ENCODE results near the gene LDLRAD3.

Gene LDLRAD3

DNA sequence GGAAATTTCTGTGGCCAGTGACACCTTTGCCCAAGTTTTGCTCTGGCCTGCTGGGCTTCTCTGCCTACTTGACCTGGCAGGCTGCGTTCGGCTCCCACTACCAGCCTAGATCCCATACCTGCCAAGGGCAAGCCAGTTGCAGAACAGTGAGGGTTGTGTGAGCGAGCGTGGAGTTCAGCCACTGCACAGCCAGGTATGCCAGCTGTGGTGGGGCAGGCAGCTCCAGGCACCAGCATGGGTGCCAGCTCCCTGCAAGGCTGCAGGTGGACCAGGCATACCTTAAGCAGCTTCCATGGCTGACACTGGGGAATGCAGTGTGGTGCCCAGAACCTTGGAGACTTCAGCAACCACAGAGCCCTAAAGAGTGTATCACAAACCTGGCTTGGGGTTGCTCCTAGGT is 133.5 kb downstream of the LDLRAD3 start:
- WGBS (ENCODE audit: insufficient coverage) = 95% methylated on average over 2 of the region's 4 CpGs
- Histone ChIP-seq H3K4me3 (ENCODE audit: control insufficient read depth in 1 of 7, extremely low read depth in 1 of 7, insufficient read depth in 4 of 7, low read depth in 2 of 7, low read length in 6 of 7) (no peak overlapping the region), H3K4me1 (ENCODE audit: control extremely low read depth in 1 of 4, control insufficient read depth in 4 of 4, insufficient read depth in 4 of 4, low read length in 3 of 4) (no peaks in the 10 kb centered on the region), H3K27me3 (replicated peaks in 2 of 5; ENCODE audit: control insufficient read depth in 4 of 5, insufficient read depth in 5 of 5, low read length in 4 of 5) (no peaks in the 10 kb centered on the region), H3K27ac (ENCODE audit: insufficient read depth in 1 of 2, low read depth in 1 of 2, low read length in 2 of 2, poor library complexity in 1 of 2, severe bottlenecking in 2 of 2) (no peak overlapping the region), H3K36me3 (ENCODE audit: control insufficient read depth in 4 of 4, insufficient read depth in 4 of 4, low read length in 3 of 4) (no peaks in the 10 kb centered on the region), H3K9me3 (ENCODE audit: control extremely low read depth in 1 of 5, control insufficient read depth in 4 of 5, insufficient read depth in 2 of 5, low read depth in 1 of 5, low read length in 4 of 5) (peaks cover 0 to 10% (median 4%) of the 10 kb centered on the region in 5 experiments)
- DNase-seq = no peak
- ChIA-PET CTCF (interaction anchor here (0.8 kb wide), 1 partner anchor 35 kb away, joined by 3 read pairs; no protein-coding TSS in a partner anchor), POLR2A (no interaction called here)

DNA sequence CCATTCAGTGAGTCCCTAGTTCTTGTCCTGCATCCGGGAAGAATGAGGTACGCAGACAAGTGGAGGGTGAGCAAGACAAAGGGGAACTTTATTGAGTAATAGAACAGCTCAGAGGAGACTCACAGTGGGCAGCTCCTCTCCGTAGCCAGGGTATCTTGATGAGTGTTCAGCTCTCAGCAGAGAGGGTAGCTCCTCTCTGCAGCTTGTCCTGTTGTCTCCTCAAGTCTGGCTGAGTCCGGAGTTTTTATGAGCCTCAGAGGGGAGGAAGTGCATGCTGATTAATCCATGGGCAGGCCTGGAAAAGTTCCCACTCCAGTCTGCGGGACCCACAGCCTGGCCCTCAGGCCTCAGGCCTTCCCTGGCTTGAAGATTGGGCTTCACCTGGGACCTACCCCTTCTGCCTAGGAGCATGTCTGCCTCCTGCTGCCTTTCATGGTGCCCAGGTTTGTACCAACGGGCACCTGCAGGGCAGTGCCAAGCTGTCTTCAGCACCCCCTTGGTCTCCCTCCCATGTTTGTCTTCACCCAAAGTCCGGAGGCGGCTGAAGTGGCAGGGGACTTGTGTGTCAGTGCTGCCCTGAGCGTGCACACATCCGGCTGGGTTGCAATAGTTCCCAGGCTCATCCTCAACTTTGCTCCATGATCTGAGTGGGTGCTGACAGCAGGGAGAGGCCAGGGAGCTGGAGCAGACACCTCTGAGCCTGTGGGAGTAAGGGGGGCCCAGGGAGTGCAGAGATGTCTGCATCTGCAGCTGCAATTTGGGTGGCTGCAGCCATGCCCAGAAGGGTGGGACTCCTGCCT is 134.2 kb downstream of the LDLRAD3 start:
- WGBS (ENCODE audit: insufficient coverage) = over 99% methylated on average over 10 of the region's 10 CpGs
- POLR2A ChIA-PET = no interaction called here
- CTCF ChIA-PET = interaction anchor here (0.8 kb wide), 1 partner anchor 36 kb away, joined by 3 read pairs; no protein-coding TSS in a partner anchor

DNA sequence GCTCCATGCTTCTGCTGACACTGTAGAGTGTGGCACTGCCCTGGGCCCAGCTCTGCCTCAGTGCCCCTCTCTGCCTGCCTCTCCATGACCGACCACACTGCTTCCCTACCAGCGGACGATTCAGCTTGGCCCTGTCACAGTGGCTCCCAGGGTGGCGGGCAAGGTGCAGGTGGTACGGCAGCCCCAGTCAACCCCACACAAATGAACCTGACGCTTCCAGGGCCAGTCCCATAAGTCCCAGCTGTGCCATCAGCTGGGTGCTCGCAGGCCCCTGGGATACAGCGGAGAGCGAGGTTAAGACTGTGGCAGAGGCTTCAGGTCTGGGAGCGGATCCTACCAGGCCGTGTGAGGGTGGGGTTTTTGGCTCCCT is 134.8 kb downstream of the LDLRAD3 start:
- H3K27ac ChIP-seq (ENCODE audit: insufficient read depth in 1 of 2, low read depth in 1 of 2, low read length in 2 of 2, poor library complexity in 1 of 2, severe bottlenecking in 2 of 2) = no peak overlapping the region
- H3K4me3 ChIP-seq (ENCODE audit: control insufficient read depth in 1 of 7, extremely low read depth in 1 of 7, insufficient read depth in 4 of 7, low read depth in 2 of 7, low read length in 6 of 7) = no peak overlapping the region
- ChIA-PET POLR2A (no interaction called here), CTCF (no interaction called here)
- peaks cover 0 to 3% (median 0%) of the 10 kb centered on the region in 4 experiments for H3K36me3 ChIP-seq (ENCODE audit: control insufficient read depth in 4 of 4, insufficient read depth in 4 of 4, low read length in 3 of 4)
- H3K4me1 ChIP-seq (ENCODE audit: control extremely low read depth in 1 of 4, control insufficient read depth in 4 of 4, insufficient read depth in 4 of 4, low read length in 3 of 4) = no peaks in the 10 kb centered on the region
- WGBS (ENCODE audit: insufficient coverage) = 100% methylated on average over 10 of the region's 11 CpGs
- no peak for DNase-seq
- peaks cover 0 to 4% (median 0%) of the 10 kb centered on the region in 5 experiments for H3K27me3 ChIP-seq (replicated peaks in 2 of 5; ENCODE audit: control insufficient read depth in 4 of 5, insufficient read depth in 5 of 5, low read length in 4 of 5)
- peaks cover 0 to 10% (median 4%) of the 10 kb centered on the region in 5 experiments for H3K9me3 ChIP-seq (ENCODE audit: control extremely low read depth in 1 of 5, control insufficient read depth in 4 of 5, insufficient read depth in 2 of 5, low read depth in 1 of 5, low read length in 4 of 5)

More for the DNA sequence above, 134.2 kb downstream of the LDLRAD3 start:
- peaks cover 0 to 3% (median 0%) of the 10 kb centered on the region in 4 experiments for H3K36me3 ChIP-seq (ENCODE audit: control insufficient read depth in 4 of 4, insufficient read depth in 4 of 4, low read length in 3 of 4)
- no peaks in the 10 kb centered on the region for H3K4me1 ChIP-seq (ENCODE audit: control extremely low read depth in 1 of 4, control insufficient read depth in 4 of 4, insufficient read depth in 4 of 4, low read length in 3 of 4)
- no peak overlapping the region for H3K4me3 ChIP-seq (ENCODE audit: control insufficient read depth in 1 of 7, extremely low read depth in 1 of 7, insufficient read depth in 4 of 7, low read depth in 2 of 7, low read length in 6 of 7)
- no peak overlapping the region for H3K27ac ChIP-seq (ENCODE audit: insufficient read depth in 1 of 2, low read depth in 1 of 2, low read length in 2 of 2, poor library complexity in 1 of 2, severe bottlenecking in 2 of 2)
- H3K27me3 ChIP-seq (replicated peaks in 2 of 5; ENCODE audit: control insufficient read depth in 4 of 5, insufficient read depth in 5 of 5, low read length in 4 of 5) = peaks cover 0 to 4% (median 0%) of the 10 kb centered on the region in 5 experiments
- DNase-seq = no peak
- peaks cover 0 to 10% (median 4%) of the 10 kb centered on the region in 5 experiments for H3K9me3 ChIP-seq (ENCODE audit: control extremely low read depth in 1 of 5, control insufficient read depth in 4 of 5, insufficient read depth in 2 of 5, low read depth in 1 of 5, low read length in 4 of 5)

DNA sequence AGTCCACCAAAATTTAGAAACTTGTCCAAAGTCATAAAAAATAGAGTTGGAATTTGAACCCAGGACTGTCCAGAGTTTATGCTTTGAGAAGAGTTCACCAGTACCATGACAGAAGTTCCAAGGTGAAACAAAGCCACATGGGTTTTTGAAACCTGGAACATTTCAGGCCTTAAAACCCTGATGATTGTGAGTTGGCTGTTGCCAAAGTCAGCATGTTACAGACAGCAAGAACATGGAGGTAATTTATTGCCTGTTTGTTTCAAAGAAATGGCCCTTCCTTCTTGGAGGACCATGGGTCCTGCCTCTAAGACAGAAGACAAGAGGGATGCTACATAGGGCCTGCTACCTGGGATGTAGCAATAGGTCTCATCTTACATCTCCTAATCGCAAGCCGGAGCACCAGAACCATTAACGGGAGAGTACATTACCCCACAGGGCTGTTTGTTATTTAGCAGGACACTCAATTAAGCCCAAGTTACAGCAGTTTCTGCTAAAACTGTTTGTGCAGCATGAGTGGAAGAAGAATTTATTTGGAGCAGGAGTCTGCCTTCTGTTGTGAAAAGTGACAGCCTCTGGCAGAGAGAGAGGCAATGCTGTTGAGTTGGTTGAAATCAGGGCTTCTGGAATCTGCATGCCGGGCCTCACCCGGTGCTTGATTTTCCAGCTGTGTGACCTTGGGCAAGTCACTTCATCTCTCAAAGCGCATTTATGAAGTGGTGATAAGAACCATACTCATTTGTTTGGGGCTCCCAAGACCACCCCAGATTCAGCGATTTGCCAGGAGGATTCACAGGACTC is 136.2 kb downstream of the LDLRAD3 start:
- Histone ChIP-seq H3K4me3 (ENCODE audit: control insufficient read depth in 1 of 7, extremely low read depth in 1 of 7, insufficient read depth in 4 of 7, low read depth in 2 of 7, low read length in 6 of 7) (no peak overlapping the region), H3K4me1 (ENCODE audit: control extremely low read depth in 1 of 4, control insufficient read depth in 4 of 4, insufficient read depth in 4 of 4, low read length in 3 of 4) (no peaks in the 10 kb centered on the region), H3K27ac (ENCODE audit: insufficient read depth in 1 of 2, low read depth in 1 of 2, low read length in 2 of 2, poor library complexity in 1 of 2, severe bottlenecking in 2 of 2) (no peak overlapping the region), H3K36me3 (ENCODE audit: control insufficient read depth in 4 of 4, insufficient read depth in 4 of 4, low read length in 3 of 4) (peaks cover 0 to 3% (median 0%) of the 10 kb centered on the region in 4 experiments), H3K9me3 (ENCODE audit: control extremely low read depth in 1 of 5, control insufficient read depth in 4 of 5, insufficient read depth in 2 of 5, low read depth in 1 of 5, low read length in 4 of 5) (peaks cover 0 to 18% (median 5%) of the 10 kb centered on the region in 5 experiments), H3K27me3 (replicated peaks in 2 of 5; ENCODE audit: control insufficient read depth in 4 of 5, insufficient read depth in 5 of 5, low read length in 4 of 5) (peaks cover 0 to 4% (median 0%) of the 10 kb centered on the region in 5 experiments)
- 100% methylated on average over 5 of the region's 7 CpGs for WGBS (ENCODE audit: insufficient coverage)
- DNase-seq = no peak
- ChIA-PET CTCF (no interaction called here), POLR2A (no interaction called here)

DNA sequence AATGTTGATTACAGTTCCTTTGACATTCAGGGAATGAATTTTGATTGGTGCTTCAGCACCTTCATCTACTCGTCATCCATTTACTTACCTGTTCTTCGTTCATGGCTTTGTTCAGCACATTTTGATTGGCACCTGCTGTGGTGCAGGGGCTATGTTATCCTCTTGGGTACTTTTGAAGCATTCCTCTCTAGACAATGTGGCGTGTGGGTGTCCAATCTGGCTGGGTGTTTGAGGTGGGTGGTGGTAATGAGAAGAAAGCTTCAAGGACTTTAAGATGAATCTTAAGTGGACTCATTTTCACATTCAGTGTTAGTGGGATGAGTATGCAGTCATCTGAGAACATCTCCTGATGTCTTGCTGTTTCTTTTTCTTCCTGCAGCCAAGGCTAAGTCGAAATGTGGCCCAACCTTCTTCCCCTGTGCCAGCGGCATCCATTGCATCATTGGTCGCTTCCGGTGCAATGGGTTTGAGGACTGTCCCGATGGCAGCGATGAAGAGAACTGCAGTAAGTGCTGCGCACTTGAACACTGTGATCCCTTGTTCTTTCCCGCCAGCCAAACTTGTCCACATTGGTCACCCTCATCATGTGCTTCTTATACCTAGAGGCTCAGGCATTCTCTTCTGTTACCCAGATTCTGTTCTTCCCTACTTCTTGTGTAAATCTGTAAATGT is 137.5 kb downstream of the LDLRAD3 start:
- DNase-seq = no peak
- POLR2A ChIA-PET = no interaction called here
- H3K27me3 ChIP-seq (replicated peaks in 2 of 5; ENCODE audit: control insufficient read depth in 4 of 5, insufficient read depth in 5 of 5, low read length in 4 of 5) = peaks cover 0 to 4% (median 0%) of the 10 kb centered on the region in 5 experiments
- H3K27ac ChIP-seq (ENCODE audit: insufficient read depth in 1 of 2, low read depth in 1 of 2, low read length in 2 of 2, poor library complexity in 1 of 2, severe bottlenecking in 2 of 2) = no peak overlapping the region
- peaks cover 2 to 19% (median 5%) of the 10 kb centered on the region in 5 experiments for H3K9me3 ChIP-seq (ENCODE audit: control extremely low read depth in 1 of 5, control insufficient read depth in 4 of 5, insufficient read depth in 2 of 5, low read depth in 1 of 5, low read length in 4 of 5)
- peaks cover 0 to 3% (median 0%) of the 10 kb centered on the region in 4 experiments for H3K36me3 ChIP-seq (ENCODE audit: control insufficient read depth in 4 of 4, insufficient read depth in 4 of 4, low read length in 3 of 4)
- 100% methylated on average over 9 of the region's 11 CpGs for WGBS (ENCODE audit: insufficient coverage)
- no peak overlapping the region for H3K4me3 ChIP-seq (ENCODE audit: control insufficient read depth in 1 of 7, extremely low read depth in 1 of 7, insufficient read depth in 4 of 7, low read depth in 2 of 7, low read length in 6 of 7)
- CTCF ChIA-PET = no interaction called here
- H3K4me1 ChIP-seq (ENCODE audit: control extremely low read depth in 1 of 4, control insufficient read depth in 4 of 4, insufficient read depth in 4 of 4, low read length in 3 of 4) = no peaks in the 10 kb centered on the region

DNA sequence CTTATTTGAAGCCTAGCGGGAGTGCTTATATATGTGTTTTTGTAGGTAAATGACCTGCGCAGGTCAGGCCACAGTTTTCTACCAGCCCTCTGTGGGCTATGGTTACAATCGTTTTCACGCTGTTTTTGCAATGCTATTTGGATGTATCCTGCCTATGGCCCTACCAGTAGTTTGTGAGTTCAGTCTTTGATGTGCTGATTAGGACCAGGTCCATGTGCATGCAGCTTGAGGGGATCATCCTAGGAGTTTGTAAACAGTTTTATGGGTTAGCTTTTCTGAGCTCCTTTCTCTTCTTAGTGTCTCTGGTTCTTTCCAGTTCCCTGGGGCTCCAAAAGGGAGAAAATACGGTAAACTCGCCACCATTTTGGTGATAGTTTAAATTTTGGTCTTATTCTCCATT is 142.5 kb downstream of the LDLRAD3 start:
- peaks cover 0 to 13% (median 4%) of the 10 kb centered on the region in 5 experiments for H3K9me3 ChIP-seq (ENCODE audit: control extremely low read depth in 1 of 5, control insufficient read depth in 4 of 5, insufficient read depth in 2 of 5, low read depth in 1 of 5, low read length in 4 of 5)
- WGBS (ENCODE audit: insufficient coverage) = 96% methylated on average over 4 of the region's 6 CpGs
- H3K27me3 ChIP-seq (replicated peaks in 2 of 5; ENCODE audit: control insufficient read depth in 4 of 5, insufficient read depth in 5 of 5, low read length in 4 of 5) = peaks cover 0 to 10% (median 0%) of the 10 kb centered on the region in 5 experiments
- H3K27ac ChIP-seq (ENCODE audit: insufficient read depth in 1 of 2, low read depth in 1 of 2, low read length in 2 of 2, poor library complexity in 1 of 2, severe bottlenecking in 2 of 2) = no peak overlapping the region
- peaks cover 0 to 3% (median 0%) of the 10 kb centered on the region in 4 experiments for H3K36me3 ChIP-seq (ENCODE audit: control insufficient read depth in 4 of 4, insufficient read depth in 4 of 4, low read length in 3 of 4)
- ChIA-PET CTCF (no interaction called here), POLR2A (no interaction called here)
- H3K4me1 ChIP-seq (ENCODE audit: control extremely low read depth in 1 of 4, control insufficient read depth in 4 of 4, insufficient read depth in 4 of 4, low read length in 3 of 4) = peaks cover 14 to 16% (median 15%) of the 10 kb centered on the region in 4 experiments
- no peak overlapping the region for H3K4me3 ChIP-seq (ENCODE audit: control insufficient read depth in 1 of 7, extremely low read depth in 1 of 7, insufficient read depth in 4 of 7, low read depth in 2 of 7, low read length in 6 of 7)
- no peak for DNase-seq

Data from common myeloid progenitor, CD34-positive (primary cell).